ENCODE data around the gene ARHGEF18.

Gene ARHGEF18

DNA sequence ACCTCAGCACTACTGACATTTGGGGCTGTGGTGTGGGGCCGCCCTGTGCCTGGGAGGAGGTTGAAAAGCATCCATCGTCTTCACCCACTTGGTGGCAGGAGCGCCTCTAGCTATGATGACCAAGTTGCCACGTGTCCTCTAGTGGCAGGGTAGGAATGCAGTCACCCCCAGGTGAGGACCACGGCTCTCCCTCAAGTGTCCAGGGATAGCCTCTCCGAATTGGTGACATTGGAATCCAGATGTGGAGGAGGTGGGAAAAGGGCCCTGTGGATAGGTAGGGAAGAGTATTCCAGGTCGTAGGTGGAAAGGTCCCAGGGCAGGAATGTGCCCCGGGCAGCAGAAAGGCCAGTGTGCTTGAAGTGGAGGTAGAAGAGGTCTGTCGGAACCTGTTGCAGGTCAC lies 37.6 kb downstream of the ARHGEF18 start:
- DNase-seq (ENCODE audit: low read depth), result no peak

DNA sequence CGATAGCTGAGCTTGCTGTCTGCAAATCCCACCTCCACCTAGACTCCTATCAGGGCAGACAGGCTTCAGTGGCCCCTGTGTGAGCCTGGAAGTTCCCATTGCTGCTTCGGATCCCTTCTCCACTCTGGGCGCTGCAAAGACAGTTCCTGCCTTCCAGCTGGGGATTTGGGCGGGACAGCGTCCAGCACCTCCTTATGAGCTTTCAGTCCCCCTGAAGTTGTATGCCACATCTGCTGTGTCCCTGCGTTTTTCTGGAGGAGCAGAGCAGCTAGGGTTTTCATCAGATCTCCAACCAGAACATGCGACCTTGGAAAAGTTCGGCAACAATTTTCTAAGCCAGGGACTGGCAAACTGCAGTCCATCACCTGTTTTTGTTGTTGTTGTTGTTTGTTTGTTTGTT lies 38.0 kb downstream of the ARHGEF18 start:
- no peak for DNase-seq (ENCODE audit: low read depth)

DNA sequence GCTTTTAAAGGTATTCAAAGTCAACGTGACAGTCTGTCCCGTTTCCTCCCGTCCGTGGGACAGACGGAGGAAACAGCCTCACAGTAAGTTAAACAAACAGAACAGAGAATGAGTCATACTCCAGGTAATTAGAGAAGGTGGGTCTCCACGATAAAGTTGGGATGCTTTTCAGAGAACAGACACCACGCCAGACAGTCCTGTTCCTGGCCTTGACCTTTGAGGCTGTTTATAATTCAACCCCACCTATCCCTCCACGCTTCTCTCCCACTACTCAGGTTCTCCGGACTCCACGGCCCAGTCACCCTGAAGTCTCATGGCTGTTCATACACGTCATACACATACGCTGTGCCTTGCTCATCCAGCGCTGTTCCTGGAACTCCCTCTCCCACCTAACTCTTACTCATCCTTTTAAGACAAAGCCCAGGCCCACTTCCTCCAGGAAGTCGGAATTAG lies 42.5 kb downstream of the ARHGEF18 start:
- no peak for DNase-seq (ENCODE audit: low read depth)

DNA sequence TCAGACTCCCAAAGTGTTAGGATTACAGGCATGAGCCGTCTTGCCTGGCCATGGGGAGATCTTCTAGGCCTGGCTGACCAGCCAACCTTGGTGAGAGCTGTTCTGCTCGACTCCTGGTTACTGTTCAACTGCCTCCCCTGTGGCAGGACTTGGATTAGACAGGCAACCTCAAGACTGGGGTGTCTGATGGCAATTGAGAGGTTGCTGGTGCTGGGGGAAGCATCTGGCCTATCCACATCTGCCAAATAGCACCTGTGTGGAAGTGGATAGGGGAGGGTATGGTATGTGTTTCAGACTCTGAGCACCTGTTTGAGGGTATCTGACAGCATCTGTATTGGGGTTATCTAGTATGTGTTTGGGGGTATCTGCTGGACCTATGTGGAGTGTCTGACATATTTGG lies 44.7 kb downstream of the ARHGEF18 start:
- no peak for DNase-seq (ENCODE audit: low read depth)

DNA sequence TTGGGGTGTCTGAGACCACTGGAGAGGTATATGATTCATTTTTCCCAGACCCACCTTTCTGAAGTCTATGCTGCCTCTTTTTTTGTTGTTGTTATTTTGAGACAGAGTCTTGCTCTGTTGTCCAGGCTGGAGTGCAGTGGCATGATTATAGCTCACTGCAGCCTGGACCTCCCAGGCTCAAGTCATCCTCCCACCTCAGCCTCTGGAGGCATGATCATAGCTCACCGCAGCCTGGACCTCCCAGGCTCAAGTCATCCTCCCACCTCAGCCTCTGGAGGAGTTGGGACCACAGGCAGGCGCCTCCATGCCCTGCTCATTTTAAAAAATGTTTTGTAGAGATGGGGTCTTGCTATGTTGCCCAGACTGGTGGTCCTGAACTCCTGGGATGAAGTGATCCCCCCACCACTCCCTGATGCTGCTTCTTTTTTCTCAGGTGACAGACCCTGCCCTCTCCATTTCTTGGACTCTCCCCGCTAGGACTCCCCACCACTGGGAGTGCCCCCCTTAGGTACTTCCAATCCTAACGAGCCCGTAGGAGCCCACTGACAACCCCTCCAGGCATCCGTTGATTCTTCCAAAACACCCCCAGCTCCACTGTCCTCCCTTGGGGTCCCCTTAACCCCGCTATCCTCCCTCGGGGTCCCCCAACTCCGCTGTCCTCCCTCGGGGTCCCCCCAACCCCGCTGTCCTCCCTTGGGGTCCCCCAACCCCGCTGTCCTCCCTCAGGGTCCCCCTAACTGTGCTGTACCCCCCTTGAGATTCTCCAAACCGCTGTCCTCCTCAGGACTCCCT lies 45.4 kb downstream of the ARHGEF18 start:
- no peak for DNase-seq (ENCODE audit: low read depth)

DNA sequence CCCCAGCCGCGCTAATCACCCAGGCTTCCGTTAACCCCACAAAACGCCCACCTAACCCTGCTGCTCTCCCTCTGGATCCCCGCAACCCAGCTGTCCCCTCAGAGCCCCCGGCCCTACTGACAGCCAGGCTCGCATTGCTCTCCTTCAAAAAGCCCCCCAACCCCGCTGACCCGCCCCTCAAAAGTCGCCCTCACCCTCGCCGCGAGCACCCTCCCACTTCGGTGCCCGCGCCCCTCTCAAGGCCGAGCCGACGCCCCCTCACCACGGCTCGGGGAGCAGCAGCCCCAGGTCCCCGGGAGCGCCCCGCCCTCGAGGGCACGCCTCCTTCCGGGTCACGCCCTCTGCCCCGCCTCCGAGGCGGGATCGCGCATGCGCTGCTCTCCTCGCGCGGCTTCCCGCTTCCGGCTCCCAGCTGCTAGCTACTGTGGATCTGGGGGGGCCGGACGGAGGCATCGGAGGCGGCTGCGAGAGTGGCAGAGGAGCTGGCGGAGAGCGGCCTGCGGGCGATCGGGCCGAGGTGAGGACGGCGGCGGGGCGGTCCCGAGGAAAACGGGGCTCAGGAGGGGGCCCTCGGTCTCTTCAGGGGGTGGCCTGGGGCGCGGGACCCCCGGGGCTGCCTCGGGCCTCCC lies 46.1 kb downstream of the ARHGEF18 start:
- DNase-seq (ENCODE audit: low read depth), result peak; percentile 85

DNA sequence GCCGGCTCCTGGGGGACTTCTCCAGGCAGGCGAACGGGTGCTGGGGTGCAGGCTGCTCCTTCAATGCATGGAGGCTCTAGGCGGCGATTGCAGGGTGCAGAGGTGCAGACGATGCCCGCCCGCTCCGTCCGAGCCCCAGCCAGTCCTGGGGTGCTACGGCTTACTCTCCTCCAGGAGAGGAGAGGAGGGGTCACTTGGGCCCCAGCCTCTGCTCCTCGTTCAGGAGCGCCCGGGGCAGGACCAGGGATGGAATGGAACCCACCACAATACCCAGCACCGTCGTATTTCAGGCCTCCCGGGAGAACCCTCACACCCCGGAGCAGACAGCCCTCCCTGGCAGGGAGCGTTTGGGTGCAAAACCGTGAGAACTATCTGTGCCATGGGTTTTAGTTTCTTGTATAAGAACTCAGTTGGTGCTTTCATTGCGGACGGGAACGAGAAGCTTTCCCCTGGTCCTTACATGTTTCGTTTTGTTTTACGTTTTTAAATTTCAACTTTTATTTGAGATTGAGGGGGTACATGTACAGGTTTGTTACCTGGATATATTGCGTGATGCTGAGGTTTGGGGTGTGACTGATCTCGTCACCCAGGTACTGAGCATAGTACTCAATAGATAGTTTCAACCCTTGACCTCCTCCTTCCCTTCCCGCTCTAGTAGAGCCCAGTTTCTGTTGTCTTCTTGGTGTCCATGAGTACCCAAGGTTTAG lies 46.8 kb downstream of the ARHGEF18 start:
- DNase-seq (ENCODE audit: low read depth), result no peak

DNA sequence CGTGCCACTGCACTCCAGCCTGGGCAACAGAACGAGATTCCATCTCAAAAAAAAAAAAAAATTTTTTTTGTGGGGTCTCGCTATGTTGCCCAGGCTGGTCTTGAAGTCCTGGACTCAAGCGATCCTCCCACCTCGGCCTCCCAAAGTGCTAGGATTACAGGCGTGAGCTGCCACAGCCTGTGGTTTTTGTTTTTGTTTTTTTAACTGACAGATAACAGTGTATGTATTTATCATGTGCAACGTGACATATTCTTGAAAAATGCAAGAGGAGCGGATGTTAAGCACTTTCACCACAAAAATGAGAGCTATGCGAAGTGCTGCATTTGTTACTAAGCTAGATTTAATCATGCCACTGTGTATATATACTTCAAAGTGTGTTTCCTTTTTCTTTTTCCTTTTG lies 49.0 kb downstream of the ARHGEF18 start:
- DNase-seq (ENCODE audit: low read depth), result no peak
